SK-N-SH treated with all-trans-retinoic acid at 6 μM for 48 hours (cell line): Measurements from ENCODE around the gene RIMOC1.
"Not testable (repeated sequence)": the region's sequence is repeated elsewhere in the genome, so short reads cannot be mapped to it uniquely, and the experiment has no call there.

ENCODE experiments used
- ATAC-seq: fragments of 200-7000 bp; cut with Tn5 transposase; 3 replicates; pipeline ENCODE4 v1.9.1; 2020; ENCODE audit warnings: mild to moderate bottlenecking, moderate library complexity
- ARNTL ChIP-seq: fragments of 450-650 bp; formaldehyde crosslinking; IDR thresholded peaks from 2 replicates; pipeline ENCODE4 v1.5.0; 2020; ENCODE audit warnings: low read depth, mild to moderate bottlenecking, moderate library complexity, borderline replicate concordance
- BACH2 ChIP-seq: fragments of 250-450 bp; sonication (Bioruptor Pico); IDR thresholded peaks from 2 replicates; pipeline ENCODE4 v1.9.0; 2021; ENCODE audit warnings: mild to moderate bottlenecking, borderline replicate concordance
- CSDC2 ChIP-seq: fragments of 250-450 bp; sonication (Bioruptor Pico); IDR thresholded peaks from 2 replicates; pipeline ENCODE4 v1.5.0; 2020; ENCODE audit warnings: mild to moderate bottlenecking, moderate library complexity
- ESRRG ChIP-seq: fragments of 250-450 bp; sonication (Bioruptor Pico); IDR thresholded peaks from 2 replicates; pipeline ENCODE4 v1.6.1; 2021; ENCODE audit warnings: mild to moderate bottlenecking
- ISL1 ChIP-seq: fragments of 250-450 bp; sonication (Bioruptor Pico); IDR thresholded peaks from 2 replicates; pipeline ENCODE4 v2.1.2; 2022; ENCODE audit warnings: mild to moderate bottlenecking, moderate library complexity
- OSR1 ChIP-seq: fragments of 250-450 bp; sonication (Bioruptor Pico); IDR thresholded peaks from 2 replicates; pipeline ENCODE4 v1.8.0; 2022; ENCODE audit warnings: moderate library complexity, mild to moderate bottlenecking, inconsistent platforms
- PPARA ChIP-seq: fragments of 250-450 bp; sonication (Bioruptor Pico); IDR thresholded peaks from 2 replicates; pipeline ENCODE4 v1.5.0; 2020; ENCODE audit warnings: mild to moderate bottlenecking, borderline replicate concordance
- SNAI2 ChIP-seq: fragments of 250-450 bp; sonication (Bioruptor Pico); IDR thresholded peaks from 2 replicates; pipeline ENCODE4 v1.5.0; 2020; ENCODE audit warnings: mild to moderate bottlenecking, moderate library complexity
- TOX ChIP-seq: fragments of 250-450 bp; sonication (Bioruptor Pico); IDR thresholded peaks from 2 replicates; pipeline ENCODE4 v1.8.0; 2021; ENCODE audit warnings: mild to moderate bottlenecking, moderate library complexity, borderline replicate concordance
- ZC3H10 ChIP-seq: fragments of 250-450 bp; sonication (Bioruptor Pico); IDR thresholded peaks from 2 replicates; pipeline ENCODE4 v1.5.1; 2021; ENCODE audit warnings: mild to moderate bottlenecking, moderate library complexity
- ZFP3 ChIP-seq: fragments of 250-450 bp; sonication (Bioruptor Pico); IDR thresholded peaks from 2 replicates; pipeline ENCODE4 v1.5.0; 2020; ENCODE audit warnings: mild to moderate bottlenecking, moderate library complexity
- ZFP30 ChIP-seq: fragments of 450-650 bp; formaldehyde crosslinking; IDR thresholded peaks from 2 replicates; pipeline ENCODE4 v1.5.0; 2022; ENCODE audit warnings: mild to moderate bottlenecking, moderate library complexity
- ZNF565 ChIP-seq: fragments of 450-650 bp; formaldehyde crosslinking; conservative IDR thresholded peaks from 2 replicates; pipeline ENCODE4 v1.5.0; 2020; ENCODE audit warnings: low read depth, mild to moderate bottlenecking, moderate library complexity
- ZNF70 ChIP-seq: fragments of 450-650 bp; formaldehyde crosslinking; IDR thresholded peaks from 2 replicates; pipeline ENCODE4 v1.5.0; 2020; ENCODE audit warnings: mild to moderate bottlenecking, moderate library complexity
- ZNF8 ChIP-seq: fragments of 450-650 bp; formaldehyde crosslinking; IDR thresholded peaks from 2 replicates; pipeline ENCODE4 v1.5.0; 2020; ENCODE audit warnings: mild to moderate bottlenecking, moderate library complexity
- TF ChIP-seq, protein P1 (sequence below): fragments of 250-450 bp; sonication (Bioruptor Pico); IDR thresholded peaks from 2 replicates; pipeline ENCODE4 v1.5.1; 2020; ENCODE audit warnings: low read depth, mild to moderate bottlenecking, moderate library complexity

Gene RIMOC1

DNA sequence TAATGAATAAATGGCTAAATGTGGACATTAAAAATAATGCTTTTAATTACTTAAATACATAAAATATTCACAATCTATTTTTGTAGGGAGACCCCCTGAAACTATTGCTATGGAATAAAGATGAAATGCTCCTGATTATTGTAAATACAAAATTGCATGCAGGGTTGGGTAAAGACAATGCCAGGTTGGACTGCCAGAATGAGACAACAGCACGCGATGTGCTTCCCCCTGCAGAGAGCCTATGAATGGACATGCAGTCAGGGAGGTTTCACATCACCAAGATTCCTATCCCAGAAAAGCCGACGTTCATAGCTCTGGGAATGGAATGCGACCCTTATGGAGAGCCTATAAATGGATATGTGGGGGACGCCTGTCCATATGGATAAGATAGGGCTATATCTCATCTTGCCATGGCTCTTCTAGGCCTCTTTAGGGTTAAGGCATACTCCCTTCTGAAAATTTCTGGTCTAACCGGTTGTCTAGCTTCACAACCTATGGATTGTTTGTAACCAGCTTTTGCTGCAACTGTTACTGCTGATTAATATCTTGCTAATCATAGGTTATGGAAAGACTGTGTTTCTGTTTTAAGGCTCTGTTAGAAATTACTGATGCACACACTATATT lies 41.3 kb downstream of the RIMOC1 start:
- ATAC-seq: not testable (repeated sequence)

DNA sequence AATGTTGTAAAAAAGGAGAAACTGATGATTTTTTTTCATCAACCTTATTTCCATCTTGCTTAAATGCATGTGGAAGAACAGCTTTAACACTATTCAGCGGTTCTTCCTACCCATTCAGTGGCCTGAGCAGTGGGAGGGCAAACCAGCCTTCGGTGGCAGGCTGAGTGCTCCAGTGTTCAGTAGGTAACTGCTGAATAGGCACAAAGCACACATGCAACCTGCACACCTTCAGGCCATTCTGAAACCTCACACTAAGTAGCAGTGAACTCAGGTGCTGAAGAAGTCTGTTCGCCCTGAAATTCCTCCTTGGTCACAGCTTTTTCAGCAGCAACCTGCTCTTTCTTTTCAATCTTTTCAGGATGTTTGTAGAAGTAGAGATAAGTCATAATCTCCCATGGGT lies 47.1 kb downstream of the RIMOC1 start:
- ATAC-seq: no peak
- no peak for TF ChIP-seq ZNF565 (CRISPR knock-in tag)
- TF ChIP-seq ISL1 (CRISPR knock-in tag): no peak
- no peak for TF ChIP-seq ZFP30 (CRISPR knock-in tag)
- no peak for TF ChIP-seq TOX
- TF ChIP-seq PPARA: no peak
- no peak for TF ChIP-seq OSR1
- TF ChIP-seq ZFP3: no peak
- no peak for TF ChIP-seq BACH2 (CRISPR knock-in tag)
- no peak for TF ChIP-seq ARNTL
- TF ChIP-seq, protein P1, sequence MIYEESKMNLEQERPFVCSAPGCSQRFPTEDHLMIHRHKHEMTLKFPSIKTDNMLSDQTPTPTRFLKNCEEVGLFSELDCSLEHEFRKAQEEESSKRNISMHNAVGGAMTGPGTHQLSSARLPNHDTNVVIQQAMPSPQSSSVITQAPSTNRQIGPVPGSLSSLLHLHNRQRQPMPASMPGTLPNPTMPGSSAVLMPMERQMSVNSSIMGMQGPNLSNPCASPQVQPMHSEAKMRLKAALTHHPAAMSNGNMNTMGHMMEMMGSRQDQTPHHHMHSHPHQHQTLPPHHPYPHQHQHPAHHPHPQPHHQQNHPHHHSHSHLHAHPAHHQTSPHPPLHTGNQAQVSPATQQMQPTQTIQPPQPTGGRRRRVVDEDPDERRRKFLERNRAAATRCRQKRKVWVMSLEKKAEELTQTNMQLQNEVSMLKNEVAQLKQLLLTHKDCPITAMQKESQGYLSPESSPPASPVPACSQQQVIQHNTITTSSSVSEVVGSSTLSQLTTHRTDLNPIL (CRISPR knock-in tag): no peak
- TF ChIP-seq SNAI2 (CRISPR knock-in tag): no peak
- no peak for TF ChIP-seq CSDC2 (CRISPR knock-in tag)
- no peak for TF ChIP-seq ZNF70
- no peak for TF ChIP-seq ZNF8 (CRISPR knock-in tag)
- TF ChIP-seq ESRRG (CRISPR knock-in tag): no peak
- no peak for TF ChIP-seq ZC3H10 (CRISPR knock-in tag)
